GM19438 (cell line): ENCODE results near the gene ASPSCR1.

Experiments
- ATAC-seq: cut with Tn5 transposase; IDR thresholded peaks from one replicate; pipeline ENCODE4 v1.9.1; 2021; ENCODE audit warnings: low read depth; ENCODE audit not compliant: unreplicated experiment

ASPSCR1 gene

GRCh38 chr17:82021107-82021899, 43.9 kb downstream of the ASPSCR1 start:
- ATAC-seq, result no peak

GRCh38 chr17:82021900-82022309, 44.5 kb downstream of the ASPSCR1 start:
- ATAC-seq, result no peak

GRCh38 chr17:82022310-82022980, 45.0 kb downstream of the ASPSCR1 start, which contains the start of gene CENPX:
Gene CENPX, minus strand, starts transcription at chr17:82022878. Its CDS starts 17 bp downstream, at chr17:82022861.
- no peak for ATAC-seq

- peak; percentile 82 for ATAC-seq
Measured at GRCh38 chr17:82022981-82023446, 45.6 kb downstream of the ASPSCR1 start, which contains the start of gene LRRC45. Gene LRRC45, plus strand, starts transcription at chr17:82023305. Its CDS starts 339 bp downstream, at chr17:82023644.

GRCh38 chr17:82023447-82024241, 46.2 kb downstream of the ASPSCR1 start:
- ATAC-seq, result peak; percentile 2

GRCh38 chr17:82024859-82025258, 47.4 kb downstream of the ASPSCR1 start:
- no peak for ATAC-seq

- ATAC-seq, result no peak
Measured at GRCh38 chr17:82025401-82026107, 48.1 kb downstream of the ASPSCR1 start.

GRCh38 chr17:82028246-82028645, 50.8 kb downstream of the ASPSCR1 start:
- no peak for ATAC-seq

- no peak for ATAC-seq
Measured at GRCh38 chr17:82028966-82029365, 51.5 kb downstream of the ASPSCR1 start.

GRCh38 chr17:82029391-82029790, 52.0 kb downstream of the ASPSCR1 start:
- no peak for ATAC-seq

- ATAC-seq, result no peak
Measured at GRCh38 chr17:82029990-82030469, 52.6 kb downstream of the ASPSCR1 start.

GRCh38 chr17:82030470-82031302, 53.3 kb downstream of the ASPSCR1 start:
- no peak for ATAC-seq

- no peak for ATAC-seq
Measured at GRCh38 chr17:82031303-82031884, 54.0 kb downstream of the ASPSCR1 start, which contains the start of gene RAC3. Gene RAC3, plus strand, starts transcription at chr17:82031678. Its CDS starts 84 bp downstream, at chr17:82031762.

GRCh38 chr17:82031885-82032627, 54.6 kb downstream of the ASPSCR1 start:
- no peak for ATAC-seq

GRCh38 chr17:82033359-82034085, 56.1 kb downstream of the ASPSCR1 start:
- no peak for ATAC-seq

GRCh38 chr17:82034371-82035011, 57.1 kb downstream of the ASPSCR1 start:
- no peak for ATAC-seq

- ATAC-seq, result no peak
Measured at GRCh38 chr17:82035488-82035887, 58.1 kb downstream of the ASPSCR1 start.
